GM19438 (cell line): ENCODE results near the gene ZFP69B.

Experiments
- ATAC-seq: cut with Tn5 transposase; IDR thresholded peaks from one replicate; pipeline ENCODE4 v1.9.1; 2021; ENCODE audit warnings: low read depth; ENCODE audit not compliant: unreplicated experiment

Gene ZFP69B

GRCh38 chr1:40449684-40450494 is at the start of gene ZFP69B:
Gene ZFP69B (plus strand): TSS chr1:40450476. CDS start chr1:40450962, 486 bp downstream.
- ATAC-seq, result peak; percentile 69

DNA sequence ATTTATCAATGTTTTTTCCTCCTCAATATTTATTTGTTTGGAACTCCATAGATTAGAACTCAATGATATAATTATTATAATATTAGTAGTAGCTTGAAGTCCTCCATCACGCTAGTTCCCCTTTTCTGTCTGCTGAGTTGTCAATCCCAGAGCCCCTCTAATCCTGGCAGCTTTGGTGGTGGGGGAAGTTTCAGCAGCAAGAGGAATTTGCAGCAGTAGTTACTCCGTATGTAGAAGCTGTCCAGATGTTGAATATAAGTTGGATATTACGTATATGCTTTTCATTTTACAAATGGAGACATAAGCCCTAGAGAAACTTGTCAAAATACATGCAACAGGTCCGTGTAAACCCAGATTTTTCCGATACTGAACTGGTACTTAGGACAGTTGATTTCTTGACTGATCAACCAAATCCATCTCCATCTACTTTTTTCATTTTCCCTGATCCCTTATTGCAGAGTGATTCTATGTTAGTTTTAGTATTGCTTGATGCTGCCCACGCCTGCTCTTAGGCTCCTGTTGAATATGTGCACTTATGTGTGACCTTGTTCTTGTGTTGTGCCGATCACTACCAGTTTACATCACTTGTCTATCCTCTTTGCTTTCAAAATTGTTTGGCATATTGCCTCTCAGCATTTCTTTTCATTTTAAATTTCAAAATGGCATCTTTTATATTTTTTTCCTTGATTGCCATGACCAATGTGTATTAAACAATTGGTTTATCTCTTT is 48.6 kb upstream of the ZFP69B start:
- no peak for ATAC-seq

GRCh38 chr1:40404670-40405462 is 45.4 kb upstream of the ZFP69B start:
- no peak for ATAC-seq

DNA sequence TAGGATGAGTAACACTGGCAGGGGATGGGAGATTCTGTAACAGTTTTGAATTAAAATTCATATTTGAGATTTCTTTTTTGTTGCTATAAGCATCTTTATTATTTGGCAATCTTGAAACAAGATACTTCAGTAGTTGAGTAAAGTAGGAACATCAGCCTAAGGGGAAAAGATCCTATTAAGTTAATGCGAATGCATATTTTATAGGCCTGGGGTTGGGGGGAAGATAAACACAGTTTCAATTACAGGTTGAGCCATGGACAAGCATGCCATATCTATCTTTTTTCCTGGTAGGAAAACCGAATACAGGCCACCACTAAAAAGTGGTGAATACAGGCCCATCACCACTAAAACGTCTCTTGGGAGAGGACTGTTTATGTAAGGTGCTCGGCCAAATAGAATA is 44.5 kb upstream of the ZFP69B start:
- no peak for ATAC-seq

- ATAC-seq, result no peak
Observed at GRCh38 chr1:40407453-40407852, 42.8 kb upstream of the ZFP69B start.

DNA sequence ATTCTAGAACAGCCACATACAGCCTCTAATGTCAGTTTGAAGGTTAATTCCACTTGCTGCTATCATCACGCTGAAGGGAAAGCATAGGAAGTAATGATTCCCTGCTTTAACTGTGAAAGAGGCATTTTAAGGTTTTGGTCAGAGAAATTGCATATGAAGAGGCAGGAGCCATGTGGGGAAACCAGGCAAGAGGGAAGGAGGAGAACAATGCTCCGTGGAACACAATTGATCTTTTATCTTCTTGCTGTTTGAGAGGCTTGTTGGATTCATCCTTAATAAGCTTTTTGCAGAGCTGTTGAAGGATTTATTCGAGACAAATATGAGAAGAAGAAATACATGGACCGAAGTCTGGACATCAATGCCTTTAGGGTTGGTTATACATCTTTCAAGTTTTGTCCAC is 40.8 kb upstream of the ZFP69B start:
- no peak for ATAC-seq

DNA sequence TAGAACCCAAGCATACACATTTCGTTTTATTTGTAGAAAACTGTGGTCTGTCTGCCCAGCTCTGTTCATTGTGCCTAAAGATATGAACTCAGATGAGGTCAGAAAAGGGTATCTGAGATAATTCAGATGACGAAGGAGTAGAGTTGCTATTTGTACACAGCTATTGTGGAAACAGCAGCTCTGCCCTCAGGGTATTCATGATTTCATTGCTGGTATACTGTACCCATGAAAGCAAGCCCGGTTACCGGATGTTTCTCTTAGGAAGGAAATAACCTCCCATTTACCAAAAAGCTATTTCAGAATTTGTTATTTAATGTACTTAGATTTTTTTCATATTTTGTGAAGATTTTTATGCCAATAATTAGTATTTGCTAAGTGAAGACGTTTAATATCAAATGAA is 39.0 kb upstream of the ZFP69B start:
- ATAC-seq, result no peak

DNA sequence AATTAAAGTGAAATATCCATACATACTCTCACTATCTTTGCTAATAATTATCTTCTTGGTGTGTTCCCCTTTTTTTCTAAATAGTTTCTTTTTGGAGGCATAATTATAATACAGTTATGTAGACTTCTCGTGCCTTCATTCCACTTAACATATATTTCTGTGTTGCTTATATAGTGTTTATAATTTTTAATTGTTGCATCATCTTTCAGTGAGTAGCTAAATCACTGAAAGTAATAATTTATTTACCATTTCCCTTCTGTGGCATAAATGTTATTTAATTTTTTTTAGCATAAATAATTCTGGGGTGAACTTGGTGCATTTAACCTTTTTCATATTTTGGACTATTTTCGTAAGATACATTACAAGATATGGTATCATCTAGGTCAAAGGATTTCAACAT is 38.4 kb upstream of the ZFP69B start:
- no peak for ATAC-seq

GRCh38 chr1:40413527-40414252 is 36.6 kb upstream of the ZFP69B start:
- no peak for ATAC-seq

- ATAC-seq, result no peak
Observed at GRCh38 chr1:40414331-40414730, 35.9 kb upstream of the ZFP69B start.

GRCh38 chr1:40416709-40417108 is 33.6 kb upstream of the ZFP69B start:
- no peak for ATAC-seq

DNA sequence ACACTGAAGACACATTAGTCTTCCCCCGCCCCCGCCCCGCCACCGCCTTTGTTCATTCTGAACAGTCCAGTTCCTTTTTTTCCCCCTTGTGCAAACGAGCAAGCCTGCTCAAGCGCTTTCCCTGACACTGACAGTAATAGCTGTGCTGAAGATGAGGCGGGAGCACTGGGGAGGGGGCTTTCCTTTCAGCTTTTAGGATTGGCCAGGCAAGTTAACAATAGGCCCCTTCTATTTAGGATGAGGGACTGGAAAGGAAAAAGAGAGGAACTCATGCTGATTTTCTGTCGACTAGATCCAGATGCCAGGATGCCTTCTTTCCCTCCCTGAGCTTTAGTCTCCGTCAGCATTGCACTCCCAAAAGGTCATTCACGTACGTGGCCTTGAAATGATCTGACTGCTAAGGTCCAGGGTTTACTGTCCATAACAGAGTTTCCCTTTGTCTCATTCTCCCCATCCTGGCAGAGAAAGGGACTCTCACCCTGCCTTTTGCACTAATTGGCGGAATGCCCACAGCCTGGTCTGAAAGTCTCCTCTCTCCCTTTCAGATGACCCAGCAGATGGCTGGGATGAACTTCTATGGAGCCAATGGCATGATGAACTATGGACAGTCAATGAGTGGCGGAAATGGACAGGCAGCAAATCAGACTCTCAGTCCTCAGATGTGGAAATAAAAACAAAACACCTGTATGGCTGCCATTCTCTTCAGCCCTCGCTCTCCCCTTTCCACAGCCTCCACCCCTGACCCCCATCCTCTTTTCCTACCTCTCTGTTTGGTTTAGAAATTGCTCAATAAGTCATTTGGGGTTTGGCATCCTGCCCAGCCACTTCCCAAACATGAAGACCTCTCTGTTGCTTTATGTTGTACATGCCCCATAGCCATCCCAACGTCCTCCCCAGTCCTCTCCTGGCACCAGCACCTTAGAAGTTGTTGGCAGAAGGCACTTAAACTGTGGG is 28.6 kb upstream of the ZFP69B start:
- no peak for ATAC-seq

- ATAC-seq, result no peak
Observed at GRCh38 chr1:40422630-40423263, 27.5 kb upstream of the ZFP69B start.

GRCh38 chr1:40423264-40423642 is 27.0 kb upstream of the ZFP69B start:
- no peak for ATAC-seq

GRCh38 chr1:40423951-40424618 is 26.2 kb upstream of the ZFP69B start:
- no peak for ATAC-seq

- ATAC-seq, result no peak
Observed at GRCh38 chr1:40425198-40425597, 25.1 kb upstream of the ZFP69B start.

GRCh38 chr1:40431385-40431784 is 18.9 kb upstream of the ZFP69B start:
- ATAC-seq, result no peak

- no peak for ATAC-seq
Observed at GRCh38 chr1:40432644-40433390, 17.5 kb upstream of the ZFP69B start.
